HEK293 (cell line): Measurements from ENCODE around the gene FKBP4.

Experiments
- BCL11A ChIP-seq: fragments of 450-650 bp; formaldehyde crosslinking; IDR thresholded peaks from 2 replicates; pipeline ENCODE4 v1.5.1; 2016; ENCODE audit warnings: low read depth, missing biosample characterization, missing genetic modification characterization
- GLI2 ChIP-seq: fragments of 450-650 bp; formaldehyde crosslinking; IDR thresholded peaks from 2 replicates; pipeline ENCODE4; 2017; ENCODE audit warnings: missing biosample characterization, missing genetic modification characterization, low read depth, borderline replicate concordance
- SCRT1 ChIP-seq: fragments of 450-650 bp; formaldehyde crosslinking; IDR thresholded peaks from 2 replicates; pipeline ENCODE4 v1.5.1; 2016; ENCODE audit warnings: missing biosample characterization, missing genetic modification characterization, borderline replicate concordance
- SP3 ChIP-seq: fragments of 450-650 bp; formaldehyde crosslinking; IDR thresholded peaks from 2 replicates; pipeline ENCODE4 v1.5.1; 2016; ENCODE audit warnings: missing biosample characterization, missing genetic modification characterization
- ZBTB1 ChIP-seq: fragments of 450-650 bp; formaldehyde crosslinking; IDR thresholded peaks from 2 replicates; pipeline ENCODE4 v1.5.1; 2016; ENCODE audit warnings: missing biosample characterization, missing genetic modification characterization
- ZBTB17 ChIP-seq: fragments of 450-650 bp; formaldehyde crosslinking; IDR thresholded peaks from 2 replicates; pipeline ENCODE4 v1.5.1; 2016; ENCODE audit warnings: missing biosample characterization, missing genetic modification characterization
- ZBTB20 ChIP-seq: fragments of 450-650 bp; formaldehyde crosslinking; IDR thresholded peaks from 2 replicates; pipeline ENCODE4 v1.5.1; 2016; ENCODE audit warnings: missing biosample characterization, missing genetic modification characterization
- ZFP69B ChIP-seq: fragments of 450-650 bp; formaldehyde crosslinking; IDR thresholded peaks from 2 replicates; pipeline ENCODE4 v1.5.1; 2016; ENCODE audit warnings: missing biosample characterization, missing genetic modification characterization
- ZNF138 ChIP-seq: fragments of 450-650 bp; formaldehyde crosslinking; IDR thresholded peaks from 2 replicates; pipeline ENCODE4 v1.5.1; 2016; ENCODE audit warnings: missing biosample characterization, missing genetic modification characterization, borderline replicate concordance
- ZNF140 ChIP-seq: fragments of 450-650 bp; formaldehyde crosslinking; IDR thresholded peaks from 2 replicates; pipeline ENCODE4 v1.5.1; 2016; ENCODE audit warnings: missing biosample characterization, missing genetic modification characterization
- ZNF211 ChIP-seq: fragments of 450-650 bp; formaldehyde crosslinking; IDR thresholded peaks from 2 replicates; pipeline ENCODE4 v1.5.1; 2016; ENCODE audit warnings: low read depth, missing biosample characterization, missing genetic modification characterization
- ZNF23 ChIP-seq: fragments of 450-650 bp; formaldehyde crosslinking; IDR thresholded peaks from 2 replicates; pipeline ENCODE4 v1.5.1; 2016; ENCODE audit warnings: missing biosample characterization, missing genetic modification characterization, borderline replicate concordance
- ZNF239 ChIP-seq: fragments of 450-650 bp; formaldehyde crosslinking; IDR thresholded peaks from 2 replicates; pipeline ENCODE4 v1.5.1; 2016; ENCODE audit warnings: missing biosample characterization, missing genetic modification characterization
- ZNF302 ChIP-seq: fragments of 450-650 bp; formaldehyde crosslinking; IDR thresholded peaks from 2 replicates; pipeline ENCODE4 v1.5.1; 2016; ENCODE audit warnings: missing biosample characterization, missing genetic modification characterization, low read depth
- ZNF335 ChIP-seq: fragments of 450-650 bp; formaldehyde crosslinking; conservative IDR thresholded peaks from 2 replicates; pipeline ENCODE4 v1.5.1; 2016; ENCODE audit warnings: missing biosample characterization, missing genetic modification characterization
- ZNF341 ChIP-seq: fragments of 450-650 bp; formaldehyde crosslinking; IDR thresholded peaks from 2 replicates; pipeline ENCODE4; 2016; ENCODE audit warnings: low read depth, missing biosample characterization, missing genetic modification characterization
- ZNF426 ChIP-seq: fragments of 450-650 bp; formaldehyde crosslinking; IDR thresholded peaks from 2 replicates; pipeline ENCODE4 v1.5.1; 2017; ENCODE audit warnings: missing biosample characterization, missing genetic modification characterization, mild to moderate bottlenecking, inconsistent platforms, moderate library complexity
- ZNF529 ChIP-seq: fragments of 450-650 bp; formaldehyde crosslinking; IDR thresholded peaks from 2 replicates; pipeline ENCODE4 v1.5.1; 2017; ENCODE audit warnings: missing genetic modification characterization, missing biosample characterization; ENCODE audit not compliant: insufficient replicate concordance
- ZNF558 ChIP-seq: fragments of 450-650 bp; formaldehyde crosslinking; IDR thresholded peaks from 2 replicates; pipeline ENCODE4 v1.5.1; 2016; ENCODE audit warnings: missing biosample characterization, missing genetic modification characterization
- ZNF585B ChIP-seq: fragments of 450-650 bp; formaldehyde crosslinking; IDR thresholded peaks from 2 replicates; pipeline ENCODE4 v1.5.1; 2016; ENCODE audit warnings: missing biosample characterization, missing genetic modification characterization
- ZNF624 ChIP-seq: fragments of 450-650 bp; formaldehyde crosslinking; IDR thresholded peaks from 2 replicates; pipeline ENCODE4 v1.5.1; 2017; ENCODE audit warnings: missing biosample characterization, missing genetic modification characterization
- ZNF626 ChIP-seq: fragments of 450-650 bp; sonication (Bioruptor Pico); formaldehyde crosslinking; IDR thresholded peaks from 2 replicates; pipeline ENCODE4 v1.5.1; 2018; ENCODE audit warnings: missing biosample characterization, missing genetic modification characterization, inconsistent platforms
- ZNF629 ChIP-seq: fragments of 450-650 bp; formaldehyde crosslinking; IDR thresholded peaks from 2 replicates; pipeline ENCODE4 v1.5.1; 2017; ENCODE audit warnings: missing biosample characterization, missing genetic modification characterization
- ZNF768 ChIP-seq: fragments of 450-650 bp; formaldehyde crosslinking; IDR thresholded peaks from 2 replicates; pipeline ENCODE4 v1.5.1; 2018; ENCODE audit warnings: missing biosample characterization, mild to moderate bottlenecking, missing genetic modification characterization
- ZNF830 ChIP-seq: fragments of 450-650 bp; IDR thresholded peaks from 2 replicates; pipeline ENCODE4 v1.5.0; 2018; ENCODE audit warnings: missing biosample characterization, missing genetic modification characterization, low read depth, mild to moderate bottlenecking, moderate library complexity
- ZSCAN23 ChIP-seq: fragments of 450-650 bp; formaldehyde crosslinking; IDR thresholded peaks from 2 replicates; pipeline ENCODE4 v1.5.1; 2016; ENCODE audit warnings: missing biosample characterization, missing genetic modification characterization
- TF ChIP-seq, protein P1 (sequence below): fragments of 450-650 bp; formaldehyde crosslinking; IDR thresholded peaks from 2 replicates; pipeline ENCODE4 v1.5.1; 2016; ENCODE audit warnings: missing biosample characterization, missing genetic modification characterization
- TF ChIP-seq, protein P2 (sequence below): fragments of 450-650 bp; formaldehyde crosslinking; IDR thresholded peaks from 2 replicates; pipeline ENCODE4 v1.5.1; 2017; ENCODE audit warnings: missing biosample characterization, missing genetic modification characterization
- TF ChIP-seq, protein P3 (sequence below): fragments of 450-650 bp; IDR thresholded peaks from 2 replicates; pipeline ENCODE4 v1.5.1; 2018; ENCODE audit warnings: missing biosample characterization, mild to moderate bottlenecking, missing genetic modification characterization
- TF ChIP-seq, protein P4 (sequence below): fragments of 450-650 bp; formaldehyde crosslinking; IDR thresholded peaks from 2 replicates; pipeline ENCODE4 v1.5.1; 2016; ENCODE audit warnings: missing biosample characterization, missing genetic modification characterization

The FKBP4 gene

DNA sequence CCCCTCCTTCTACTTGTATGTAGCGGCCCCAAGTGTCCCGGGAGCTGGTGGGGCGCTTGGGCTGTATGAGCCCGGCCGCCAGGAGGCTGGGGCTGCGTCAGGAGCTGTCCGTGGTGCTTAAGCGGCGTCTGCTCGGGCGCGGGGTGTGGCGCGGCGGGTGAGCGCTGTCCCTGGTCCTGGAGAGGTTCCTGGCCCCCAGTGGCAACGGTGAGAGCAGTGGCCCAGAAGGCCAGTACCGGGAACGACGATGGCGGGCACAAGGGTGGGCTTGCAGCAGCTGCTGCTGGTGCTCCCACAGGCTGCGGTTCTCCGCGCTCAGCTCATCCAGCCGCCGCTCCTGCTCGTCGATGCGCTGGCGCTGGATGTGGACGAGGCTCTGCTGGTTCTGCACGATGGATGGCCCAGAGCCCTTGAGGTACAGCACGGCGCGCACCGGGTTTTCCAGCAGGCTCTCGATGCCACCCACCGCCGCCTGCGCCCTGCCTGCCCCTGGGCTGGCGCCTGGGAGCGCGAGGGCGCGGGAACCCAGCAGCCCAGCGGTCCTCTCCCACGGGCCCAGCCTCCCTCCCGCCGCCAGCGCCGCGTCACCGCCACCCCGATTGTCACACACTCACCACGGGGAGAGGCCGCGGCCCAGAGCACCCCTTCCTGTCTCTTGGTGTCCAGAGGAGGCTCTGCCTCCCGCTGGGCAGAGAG, 41.9 kb upstream of the FKBP4 start (continued):
- TF ChIP-seq, protein P1, sequence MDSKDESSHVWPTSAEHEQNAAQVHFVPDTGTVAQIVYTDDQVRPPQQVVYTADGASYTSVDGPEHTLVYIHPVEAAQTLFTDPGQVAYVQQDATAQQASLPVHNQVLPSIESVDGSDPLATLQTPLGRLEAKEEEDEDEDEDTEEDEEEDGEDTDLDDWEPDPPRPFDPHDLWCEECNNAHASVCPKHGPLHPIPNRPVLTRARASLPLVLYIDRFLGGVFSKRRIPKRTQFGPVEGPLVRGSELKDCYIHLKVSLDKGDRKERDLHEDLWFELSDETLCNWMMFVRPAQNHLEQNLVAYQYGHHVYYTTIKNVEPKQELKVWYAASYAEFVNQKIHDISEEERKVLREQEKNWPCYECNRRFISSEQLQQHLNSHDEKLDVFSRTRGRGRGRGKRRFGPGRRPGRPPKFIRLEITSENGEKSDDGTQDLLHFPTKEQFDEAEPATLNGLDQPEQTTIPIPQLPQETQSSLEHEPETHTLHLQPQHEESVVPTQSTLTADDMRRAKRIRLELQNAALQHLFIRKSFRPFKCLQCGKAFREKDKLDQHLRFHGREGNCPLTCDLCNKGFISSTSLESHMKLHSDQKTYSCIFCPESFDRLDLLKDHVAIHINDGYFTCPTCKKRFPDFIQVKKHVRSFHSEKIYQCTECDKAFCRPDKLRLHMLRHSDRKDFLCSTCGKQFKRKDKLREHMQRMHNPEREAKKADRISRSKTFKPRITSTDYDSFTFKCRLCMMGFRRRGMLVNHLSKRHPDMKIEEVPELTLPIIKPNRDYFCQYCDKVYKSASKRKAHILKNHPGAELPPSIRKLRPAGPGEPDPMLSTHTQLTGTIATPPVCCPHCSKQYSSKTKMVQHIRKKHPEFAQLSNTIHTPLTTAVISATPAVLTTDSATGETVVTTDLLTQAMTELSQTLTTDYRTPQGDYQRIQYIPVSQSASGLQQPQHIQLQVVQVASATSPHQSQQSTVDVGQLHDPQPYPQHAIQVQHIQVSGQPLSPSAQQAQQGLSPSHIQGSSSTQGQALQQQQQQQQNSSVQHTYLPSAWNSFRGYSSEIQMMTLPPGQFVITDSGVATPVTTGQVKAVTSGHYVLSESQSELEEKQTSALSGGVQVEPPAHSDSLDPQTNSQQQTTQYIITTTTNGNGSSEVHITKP, result no peak
- TF ChIP-seq, protein P2, sequence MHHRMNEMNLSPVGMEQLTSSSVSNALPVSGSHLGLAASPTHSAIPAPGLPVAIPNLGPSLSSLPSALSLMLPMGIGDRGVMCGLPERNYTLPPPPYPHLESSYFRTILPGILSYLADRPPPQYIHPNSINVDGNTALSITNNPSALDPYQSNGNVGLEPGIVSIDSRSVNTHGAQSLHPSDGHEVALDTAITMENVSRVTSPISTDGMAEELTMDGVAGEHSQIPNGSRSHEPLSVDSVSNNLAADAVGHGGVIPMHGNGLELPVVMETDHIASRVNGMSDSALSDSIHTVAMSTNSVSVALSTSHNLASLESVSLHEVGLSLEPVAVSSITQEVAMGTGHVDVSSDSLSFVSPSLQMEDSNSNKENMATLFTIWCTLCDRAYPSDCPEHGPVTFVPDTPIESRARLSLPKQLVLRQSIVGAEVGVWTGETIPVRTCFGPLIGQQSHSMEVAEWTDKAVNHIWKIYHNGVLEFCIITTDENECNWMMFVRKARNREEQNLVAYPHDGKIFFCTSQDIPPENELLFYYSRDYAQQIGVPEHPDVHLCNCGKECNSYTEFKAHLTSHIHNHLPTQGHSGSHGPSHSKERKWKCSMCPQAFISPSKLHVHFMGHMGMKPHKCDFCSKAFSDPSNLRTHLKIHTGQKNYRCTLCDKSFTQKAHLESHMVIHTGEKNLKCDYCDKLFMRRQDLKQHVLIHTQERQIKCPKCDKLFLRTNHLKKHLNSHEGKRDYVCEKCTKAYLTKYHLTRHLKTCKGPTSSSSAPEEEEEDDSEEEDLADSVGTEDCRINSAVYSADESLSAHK (tag by site-specific recombination), result no peak
- no peak for TF ChIP-seq ZSCAN23 (tag by site-specific recombination)
- TF ChIP-seq, protein P3, sequence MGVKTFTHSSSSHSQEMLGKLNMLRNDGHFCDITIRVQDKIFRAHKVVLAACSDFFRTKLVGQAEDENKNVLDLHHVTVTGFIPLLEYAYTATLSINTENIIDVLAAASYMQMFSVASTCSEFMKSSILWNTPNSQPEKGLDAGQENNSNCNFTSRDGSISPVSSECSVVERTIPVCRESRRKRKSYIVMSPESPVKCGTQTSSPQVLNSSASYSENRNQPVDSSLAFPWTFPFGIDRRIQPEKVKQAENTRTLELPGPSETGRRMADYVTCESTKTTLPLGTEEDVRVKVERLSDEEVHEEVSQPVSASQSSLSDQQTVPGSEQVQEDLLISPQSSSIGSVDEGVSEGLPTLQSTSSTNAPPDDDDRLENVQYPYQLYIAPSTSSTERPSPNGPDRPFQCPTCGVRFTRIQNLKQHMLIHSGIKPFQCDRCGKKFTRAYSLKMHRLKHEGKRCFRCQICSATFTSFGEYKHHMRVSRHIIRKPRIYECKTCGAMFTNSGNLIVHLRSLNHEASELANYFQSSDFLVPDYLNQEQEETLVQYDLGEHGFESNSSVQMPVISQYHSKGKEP (tag by site-specific recombination), result no peak
- TF ChIP-seq ZNF335, result no peak
- no peak for TF ChIP-seq ZBTB20 (tag by site-specific recombination)
- TF ChIP-seq ZNF830 (tag by site-specific recombination), result no peak
- no peak for TF ChIP-seq ZBTB1 (tag by site-specific recombination)
- TF ChIP-seq ZNF23, result no peak
- TF ChIP-seq ZNF426, result no peak
- no peak for TF ChIP-seq ZFP69B (tag by site-specific recombination)
- no peak for TF ChIP-seq ZNF626
- no peak for TF ChIP-seq ZNF585B (tag by site-specific recombination)
- TF ChIP-seq ZNF629 (tag by site-specific recombination), result 0 out of 2 replicates have a peak, but pooled peaks have one; percentile 33
- no peak for TF ChIP-seq ZNF768
- TF ChIP-seq BCL11A (tag by site-specific recombination), result no peak
- TF ChIP-seq GLI2, result no peak
- TF ChIP-seq, protein P4, sequence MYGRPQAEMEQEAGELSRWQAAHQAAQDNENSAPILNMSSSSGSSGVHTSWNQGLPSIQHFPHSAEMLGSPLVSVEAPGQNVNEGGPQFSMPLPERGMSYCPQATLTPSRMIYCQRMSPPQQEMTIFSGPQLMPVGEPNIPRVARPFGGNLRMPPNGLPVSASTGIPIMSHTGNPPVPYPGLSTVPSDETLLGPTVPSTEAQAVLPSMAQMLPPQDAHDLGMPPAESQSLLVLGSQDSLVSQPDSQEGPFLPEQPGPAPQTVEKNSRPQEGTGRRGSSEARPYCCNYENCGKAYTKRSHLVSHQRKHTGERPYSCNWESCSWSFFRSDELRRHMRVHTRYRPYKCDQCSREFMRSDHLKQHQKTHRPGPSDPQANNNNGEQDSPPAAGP (tag by site-specific recombination), result peak; percentile 76
- TF ChIP-seq ZNF341 (tag by site-specific recombination), result no peak
- TF ChIP-seq ZNF138 (tag by site-specific recombination), result no peak
- no peak for TF ChIP-seq SCRT1
- no peak for TF ChIP-seq ZNF302 (tag by site-specific recombination)
- 0 out of 2 replicates have a peak, but pooled peaks have one; percentile 38 for TF ChIP-seq ZBTB17 (tag by site-specific recombination)
- TF ChIP-seq ZNF140 (tag by site-specific recombination), result no peak
- TF ChIP-seq ZNF211 (tag by site-specific recombination), result no peak
- TF ChIP-seq ZNF529 (tag by site-specific recombination), result no peak
- TF ChIP-seq ZNF558 (tag by site-specific recombination), result no peak
- no peak for TF ChIP-seq ZNF624 (tag by site-specific recombination)
- TF ChIP-seq SP3 (tag by site-specific recombination), result no peak
- no peak for TF ChIP-seq ZNF239 (tag by site-specific recombination)
